Lower leg skin (tissue), 4 donors: ENCODE data around the gene TAPBP. TPM values are rescaled to one million over a fixed set of nuclear protein-coding genes. Genes with fewer than 3 reads are reported as not detected.
"Not testable (repeated sequence)": the region's sequence is repeated elsewhere in the genome, so short reads cannot be mapped to it uniquely, and the experiment has no call there.

Experiments used
- DNase-seq, 2 donors: peaks; one replicate each; pipeline ENCODE4 v3.0.0-alpha.2; 2019; ENCODE audit warnings: low spot score in 2 of 2
- H3K4me3 ChIP-seq: fragments of 200-600 bp; sonication (generic); 2 replicates; pipeline ENCODE4 v1.5.1; 2017; ENCODE audit warnings: mild to moderate bottlenecking, low read depth; ENCODE audit not compliant: poor library complexity, severe bottlenecking
- POLR2A ChIP-seq, 2 donors: fragments of 450-650 bp; IDR thresholded peaks; one replicate each; pipeline ENCODE4 v1.6.1; 2016 to 2017; ENCODE audit warnings: antibody characterized with exemption in 2 of 2, mild to moderate bottlenecking in 1 of 2, moderate library complexity in 1 of 2
- WGBS, 2 donors: methylation state at CpG; one replicate each; pipeline ENCODE4 v1.1.5; 2018; 5-methylcytosine and 5-hydroxymethylcytosine counted together
- intact Hi-C: fragments of 100-400 bp; cut with DNase I; formaldehyde crosslinking; loops from one replicate; pipeline ENCODE4 v1.15.0; 2023; ENCODE audit warnings: low total_unique reads
- total RNA-seq, 4 donors: library from RNA; depleted of rRNA; stranded (reverse); fragments of >200 nt; gene quantifications; one replicate each; pipeline ENCODE4 v1.1.0, GENCODE V29; 2016
- TF ChIP-seq, protein P1 (sequence below), 3 donors: fragments of 450-650 bp; IDR thresholded peaks; one replicate each; pipeline ENCODE4 v1.5.1; 2016; ENCODE audit warnings: antibody characterized with exemption in 3 of 3, mild to moderate bottlenecking in 3 of 3, moderate library complexity in 2 of 3

Gene TAPBP
- total RNA-seq, 4 donors from 2014 or later = 80.3 to 122 (median 92.0) TPM

DNA sequence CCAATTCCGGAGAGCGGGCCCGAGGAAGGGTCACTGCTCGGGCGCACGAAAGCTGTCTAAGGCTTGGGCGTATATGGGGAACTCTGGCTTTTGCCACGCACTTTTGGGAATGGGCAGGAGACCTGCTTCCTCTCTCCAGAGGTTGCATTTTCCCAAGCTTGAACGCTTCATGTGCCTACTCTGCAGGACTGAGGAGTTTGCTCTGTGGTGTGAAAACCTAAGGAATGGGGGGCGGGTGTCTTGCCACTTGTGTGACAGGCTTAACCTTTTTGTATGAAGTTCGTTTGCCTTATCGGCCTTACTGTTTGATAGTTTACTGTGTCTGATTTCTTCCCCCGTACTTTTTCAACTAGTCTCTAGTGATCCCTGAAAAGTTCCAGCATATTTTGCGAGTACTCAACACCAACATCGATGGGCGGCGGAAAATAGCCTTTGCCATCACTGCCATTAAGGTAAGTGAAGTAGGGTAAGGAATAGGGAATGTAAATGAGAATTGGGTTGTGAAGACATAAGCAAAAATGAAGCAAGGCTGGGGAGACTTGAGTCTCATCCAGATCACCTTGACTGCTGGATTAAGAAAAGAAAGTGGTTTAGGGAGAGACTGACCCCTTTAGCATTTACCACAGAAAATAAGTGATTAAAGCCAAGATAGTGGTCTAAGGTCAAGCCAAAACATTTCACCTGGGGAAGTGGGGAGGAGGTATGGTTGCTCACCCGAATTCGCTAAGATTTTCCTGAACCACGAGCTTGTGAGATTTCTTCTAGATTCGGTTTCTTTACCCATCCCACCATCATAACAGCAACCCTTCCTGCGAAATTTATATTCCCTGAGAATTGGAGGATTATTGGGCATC lies 41.4 kb downstream of the TAPBP start:
- intact Hi-C loops = no loop called here
- H3K4me3 ChIP-seq = peak overlapping the region; percentile 89
- WGBS, 2 donors = 9 to 11% methylated on average over 22 of the region's 22 CpGs
- DNase-seq = no peak
- TF ChIP-seq POLR2A (IDR thresholded peaks at IDR 0.05) = no peak
- TF ChIP-seq, protein P1, sequence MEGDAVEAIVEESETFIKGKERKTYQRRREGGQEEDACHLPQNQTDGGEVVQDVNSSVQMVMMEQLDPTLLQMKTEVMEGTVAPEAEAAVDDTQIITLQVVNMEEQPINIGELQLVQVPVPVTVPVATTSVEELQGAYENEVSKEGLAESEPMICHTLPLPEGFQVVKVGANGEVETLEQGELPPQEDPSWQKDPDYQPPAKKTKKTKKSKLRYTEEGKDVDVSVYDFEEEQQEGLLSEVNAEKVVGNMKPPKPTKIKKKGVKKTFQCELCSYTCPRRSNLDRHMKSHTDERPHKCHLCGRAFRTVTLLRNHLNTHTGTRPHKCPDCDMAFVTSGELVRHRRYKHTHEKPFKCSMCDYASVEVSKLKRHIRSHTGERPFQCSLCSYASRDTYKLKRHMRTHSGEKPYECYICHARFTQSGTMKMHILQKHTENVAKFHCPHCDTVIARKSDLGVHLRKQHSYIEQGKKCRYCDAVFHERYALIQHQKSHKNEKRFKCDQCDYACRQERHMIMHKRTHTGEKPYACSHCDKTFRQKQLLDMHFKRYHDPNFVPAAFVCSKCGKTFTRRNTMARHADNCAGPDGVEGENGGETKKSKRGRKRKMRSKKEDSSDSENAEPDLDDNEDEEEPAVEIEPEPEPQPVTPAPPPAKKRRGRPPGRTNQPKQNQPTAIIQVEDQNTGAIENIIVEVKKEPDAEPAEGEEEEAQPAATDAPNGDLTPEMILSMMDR (IDR thresholded peaks at IDR 0.05) = no peak

DNA sequence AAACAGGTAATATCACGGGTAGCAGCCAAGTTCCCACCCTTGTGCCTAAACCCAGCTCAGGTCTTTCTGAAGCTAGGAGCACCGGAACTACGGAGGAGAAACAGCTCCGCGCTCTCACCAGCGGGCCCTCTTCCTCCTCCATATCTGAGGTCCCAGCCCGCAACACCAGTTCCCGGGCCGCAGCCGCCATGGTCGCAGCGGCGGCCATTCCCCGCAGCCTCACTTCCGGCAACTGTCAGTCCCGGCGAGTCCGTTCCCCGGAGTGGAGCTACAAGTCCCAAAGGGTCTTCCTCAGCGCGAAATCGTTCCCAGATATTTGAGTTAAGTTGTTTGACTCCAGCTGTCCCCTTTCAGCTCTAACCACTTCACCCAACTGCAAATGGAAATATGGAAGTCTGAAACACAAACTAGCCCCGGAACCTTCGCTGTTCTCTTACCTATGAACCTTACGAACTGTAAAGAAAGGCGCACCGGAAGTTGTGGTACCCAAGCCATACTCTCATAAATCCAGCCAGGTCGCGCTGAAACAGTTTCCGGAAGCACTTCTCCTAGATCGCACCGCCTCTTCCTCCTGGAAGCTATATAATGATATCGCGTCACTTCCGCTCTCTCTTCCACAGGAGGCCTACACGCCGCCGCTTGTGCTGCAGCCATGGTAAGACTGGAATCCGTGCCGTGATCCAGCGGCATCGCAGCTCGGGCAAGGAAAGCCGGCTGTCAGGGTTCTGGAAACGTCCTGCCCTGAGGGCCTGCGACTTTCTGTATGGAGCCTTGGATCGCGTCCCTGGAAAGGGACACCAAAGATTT lies 42.2 kb downstream of the TAPBP start, which contains the start of the genes RPS18 and VPS52:
Gene RPS18, plus strand, starts transcription at position 608 of the 807 bp plus-strand sequence. Its CDS starts 45 bp downstream, at position 653.
Gene VPS52, minus strand, starts transcription at position 409 of the 807 bp plus-strand sequence. Its CDS starts 201 bp downstream, at position 208.
- TF ChIP-seq, protein P1 (IDR thresholded peaks at IDR 0.05) = no peak
- peak in 1 of 2 donors; percentile 76 for TF ChIP-seq POLR2A (IDR thresholded peaks at IDR 0.05)
- intact Hi-C loops = no loop called here
- WGBS, 2 donors = 0% methylated on average over 48 of the region's 48 CpGs
- H3K4me3 ChIP-seq = peak within 1 kb of the TSS; percentile 89
- peak; percentile 97 to 98 for DNase-seq

DNA sequence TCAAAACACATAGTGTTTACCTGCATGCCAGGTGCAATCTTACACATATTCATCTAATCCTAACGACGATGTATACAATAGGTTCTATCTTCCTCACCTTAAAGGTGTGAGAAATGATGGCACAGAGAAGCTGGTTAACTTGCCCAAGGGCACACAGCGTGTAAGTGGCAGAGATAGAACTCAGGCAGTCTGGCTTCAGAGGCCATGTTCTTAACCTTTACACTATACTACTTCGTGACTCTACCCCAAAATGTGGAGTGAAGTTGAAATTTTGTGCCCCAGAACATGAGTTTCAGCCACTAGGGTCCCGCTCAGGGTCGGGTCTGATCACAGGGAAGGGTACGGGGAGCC lies 42.8 kb downstream of the TAPBP start:
- no peak for TF ChIP-seq POLR2A (IDR thresholded peaks at IDR 0.05)
- TF ChIP-seq, protein P1 (IDR thresholded peaks at IDR 0.05) = no peak
- intact Hi-C loops = no loop called here
- H3K4me3 ChIP-seq = peak overlapping the region; percentile 68
- 0 to 1% methylated on average over 7 of the region's 7 CpGs for whole genome bisulfite sequencing, 2 donors
- no peak for DNase-seq

DNA sequence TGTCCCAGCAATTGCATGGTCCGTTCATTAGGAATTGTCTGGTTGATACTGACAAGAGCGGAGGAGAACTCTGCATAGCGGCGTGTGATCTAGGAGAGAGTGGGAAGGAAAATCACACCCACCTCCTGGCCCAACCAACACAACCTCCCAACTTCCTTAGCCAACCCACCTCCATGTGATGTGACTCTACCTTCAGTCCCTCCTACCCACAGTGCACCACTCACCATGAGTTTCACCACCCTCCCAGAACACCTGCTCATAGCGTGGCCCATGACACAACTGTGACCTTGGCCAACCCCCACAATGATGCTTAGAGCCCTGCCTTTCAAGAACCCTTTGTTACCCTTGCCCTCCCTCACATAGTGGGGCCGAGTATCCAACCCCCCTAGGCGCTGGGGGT lies 49.9 kb downstream of the TAPBP start:
- TF ChIP-seq, protein P1 (IDR thresholded peaks at IDR 0.05) = no peak
- TF ChIP-seq POLR2A (IDR thresholded peaks at IDR 0.05) = no peak
- no peak overlapping the region for H3K4me3 ChIP-seq
- WGBS, 2 donors = 92 to 93% methylated on average over 7 of the region's 7 CpGs
- intact Hi-C loops = no loop called here
- no peak for DNase-seq

DNA sequence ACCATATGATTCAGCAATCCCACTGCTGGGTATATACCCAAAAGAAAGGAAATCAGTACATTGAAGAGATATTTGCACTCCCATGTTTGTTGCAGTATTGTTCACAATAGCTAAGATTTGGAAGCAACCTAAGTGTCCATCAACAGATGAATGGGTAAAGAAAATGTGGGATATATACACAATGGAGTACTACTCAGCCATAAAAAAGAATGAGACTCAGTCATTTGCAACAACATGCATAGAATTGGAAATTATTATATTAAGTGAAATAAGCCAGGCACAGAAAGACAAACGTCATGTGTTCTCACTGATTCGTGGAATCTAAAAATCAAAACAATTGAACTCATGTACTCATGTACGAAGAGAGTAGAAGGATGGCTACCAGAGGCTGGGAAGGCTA lies 51.4 kb downstream of the TAPBP start:
- H3K4me3 ChIP-seq, intact Hi-C loops, DNase-seq: not testable (repeated sequence)
- 95 to 96% methylated on average over 3 of the region's 3 CpGs for WGBS, 2 donors

DNA sequence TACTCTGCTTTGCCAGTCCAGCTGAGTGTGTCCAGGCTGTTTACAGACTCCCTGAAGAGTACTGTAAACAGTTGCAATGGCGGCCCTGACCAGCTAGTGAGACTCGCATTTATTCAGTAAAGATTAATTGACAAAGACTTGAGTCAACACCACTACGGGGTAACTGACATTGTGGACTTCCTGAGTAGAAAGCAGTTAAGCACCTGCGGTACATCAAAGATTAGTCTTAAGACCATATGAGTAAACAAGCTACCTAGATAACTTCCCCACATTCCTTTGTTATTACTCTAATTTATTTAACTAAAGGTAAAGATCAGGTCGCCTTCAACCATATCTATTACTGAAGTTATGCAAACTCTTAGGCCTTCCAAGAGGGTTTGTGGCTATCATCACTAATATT lies 54.8 kb downstream of the TAPBP start:
- no peak for DNase-seq
- intact Hi-C loops = no loop called here
- no peak overlapping the region for H3K4me3 ChIP-seq
- WGBS, 2 donors = 89 to 97% methylated on average over 5 of the region's 5 CpGs
- TF ChIP-seq, protein P1 (IDR thresholded peaks at IDR 0.05) = no peak
- no peak for TF ChIP-seq POLR2A (IDR thresholded peaks at IDR 0.05)
